PFSK-1 (cell line): ENCODE results near the gene CYFIP2.

ENCODE experiments used
- POLR2AphosphoS5 ChIP-seq: IDR thresholded peaks from 2 replicates; pipeline ENCODE4 v1.6.1; 2012; ENCODE audit warnings: low read depth, mild to moderate bottlenecking, control low read depth, low read length, moderate library complexity
- TF ChIP-seq, protein P1 (sequence below), 2 experiments: IDR thresholded peaks; 2 replicates each; pipeline versions ENCODE4 v1.6.1 to v1.8.0; 2011 to 2012; ENCODE audit warnings: low read depth in 2 of 2, low read length in 2 of 2, control low read depth in 1 of 2, inconsistent platforms in 1 of 2, mild to moderate bottlenecking in 1 of 2, moderate library complexity in 1 of 2; ENCODE audit not compliant: insufficient read depth in 1 of 2

GRCh38 chr5:157245886-157246285, 20.0 kb upstream of the CYFIP2 start:
- TF ChIP-seq, protein P1, sequence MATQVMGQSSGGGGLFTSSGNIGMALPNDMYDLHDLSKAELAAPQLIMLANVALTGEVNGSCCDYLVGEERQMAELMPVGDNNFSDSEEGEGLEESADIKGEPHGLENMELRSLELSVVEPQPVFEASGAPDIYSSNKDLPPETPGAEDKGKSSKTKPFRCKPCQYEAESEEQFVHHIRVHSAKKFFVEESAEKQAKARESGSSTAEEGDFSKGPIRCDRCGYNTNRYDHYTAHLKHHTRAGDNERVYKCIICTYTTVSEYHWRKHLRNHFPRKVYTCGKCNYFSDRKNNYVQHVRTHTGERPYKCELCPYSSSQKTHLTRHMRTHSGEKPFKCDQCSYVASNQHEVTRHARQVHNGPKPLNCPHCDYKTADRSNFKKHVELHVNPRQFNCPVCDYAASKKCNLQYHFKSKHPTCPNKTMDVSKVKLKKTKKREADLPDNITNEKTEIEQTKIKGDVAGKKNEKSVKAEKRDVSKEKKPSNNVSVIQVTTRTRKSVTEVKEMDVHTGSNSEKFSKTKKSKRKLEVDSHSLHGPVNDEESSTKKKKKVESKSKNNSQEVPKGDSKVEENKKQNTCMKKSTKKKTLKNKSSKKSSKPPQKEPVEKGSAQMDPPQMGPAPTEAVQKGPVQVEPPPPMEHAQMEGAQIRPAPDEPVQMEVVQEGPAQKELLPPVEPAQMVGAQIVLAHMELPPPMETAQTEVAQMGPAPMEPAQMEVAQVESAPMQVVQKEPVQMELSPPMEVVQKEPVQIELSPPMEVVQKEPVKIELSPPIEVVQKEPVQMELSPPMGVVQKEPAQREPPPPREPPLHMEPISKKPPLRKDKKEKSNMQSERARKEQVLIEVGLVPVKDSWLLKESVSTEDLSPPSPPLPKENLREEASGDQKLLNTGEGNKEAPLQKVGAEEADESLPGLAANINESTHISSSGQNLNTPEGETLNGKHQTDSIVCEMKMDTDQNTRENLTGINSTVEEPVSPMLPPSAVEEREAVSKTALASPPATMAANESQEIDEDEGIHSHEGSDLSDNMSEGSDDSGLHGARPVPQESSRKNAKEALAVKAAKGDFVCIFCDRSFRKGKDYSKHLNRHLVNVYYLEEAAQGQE (IDR thresholded peaks at IDR 0.05; ENCODE audit: insufficient read depth in 1 of 2, low read depth in 2 of 2, low read length in 2 of 2) = no peak
- no peak for TF ChIP-seq POLR2AphosphoS5
